GM12873 (cell line): ENCODE data around the gene C11orf24.

ENCODE experiments used
- TF ChIP-seq, protein P1 (sequence below): IDR thresholded peaks from 2 replicates; pipeline ENCODE4 v1.5.1; 2012; ENCODE audit warnings: low read depth, mild to moderate bottlenecking, moderate library complexity, low read length, control low read depth; ENCODE audit not compliant: insufficient read depth; ENCODE audit errors: missing control alignments

C11orf24 gene

GRCh38 chr11:68264741-68265540, 6.8 kb downstream of the C11orf24 start:
- TF ChIP-seq, protein P1, sequence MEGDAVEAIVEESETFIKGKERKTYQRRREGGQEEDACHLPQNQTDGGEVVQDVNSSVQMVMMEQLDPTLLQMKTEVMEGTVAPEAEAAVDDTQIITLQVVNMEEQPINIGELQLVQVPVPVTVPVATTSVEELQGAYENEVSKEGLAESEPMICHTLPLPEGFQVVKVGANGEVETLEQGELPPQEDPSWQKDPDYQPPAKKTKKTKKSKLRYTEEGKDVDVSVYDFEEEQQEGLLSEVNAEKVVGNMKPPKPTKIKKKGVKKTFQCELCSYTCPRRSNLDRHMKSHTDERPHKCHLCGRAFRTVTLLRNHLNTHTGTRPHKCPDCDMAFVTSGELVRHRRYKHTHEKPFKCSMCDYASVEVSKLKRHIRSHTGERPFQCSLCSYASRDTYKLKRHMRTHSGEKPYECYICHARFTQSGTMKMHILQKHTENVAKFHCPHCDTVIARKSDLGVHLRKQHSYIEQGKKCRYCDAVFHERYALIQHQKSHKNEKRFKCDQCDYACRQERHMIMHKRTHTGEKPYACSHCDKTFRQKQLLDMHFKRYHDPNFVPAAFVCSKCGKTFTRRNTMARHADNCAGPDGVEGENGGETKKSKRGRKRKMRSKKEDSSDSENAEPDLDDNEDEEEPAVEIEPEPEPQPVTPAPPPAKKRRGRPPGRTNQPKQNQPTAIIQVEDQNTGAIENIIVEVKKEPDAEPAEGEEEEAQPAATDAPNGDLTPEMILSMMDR, result no peak

DNA sequence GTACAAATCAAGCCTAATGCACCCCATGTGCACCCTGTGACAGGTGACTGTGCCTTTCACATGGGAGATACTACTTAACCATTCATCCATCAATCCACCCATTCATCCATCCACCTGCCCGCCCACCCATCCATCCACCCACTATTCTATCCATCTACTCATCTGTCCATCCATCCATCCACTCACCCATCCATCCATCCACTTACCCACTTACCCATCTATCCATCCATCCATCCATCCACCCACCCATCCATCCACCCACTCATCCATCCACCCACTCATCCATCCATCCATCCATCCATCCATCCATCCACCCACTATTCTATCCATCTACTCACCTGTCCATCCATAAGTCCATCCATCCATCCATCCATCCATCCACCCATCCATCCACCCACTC, 7.5 kb downstream of the C11orf24 start:
- TF ChIP-seq, protein P1, result no peak

DNA sequence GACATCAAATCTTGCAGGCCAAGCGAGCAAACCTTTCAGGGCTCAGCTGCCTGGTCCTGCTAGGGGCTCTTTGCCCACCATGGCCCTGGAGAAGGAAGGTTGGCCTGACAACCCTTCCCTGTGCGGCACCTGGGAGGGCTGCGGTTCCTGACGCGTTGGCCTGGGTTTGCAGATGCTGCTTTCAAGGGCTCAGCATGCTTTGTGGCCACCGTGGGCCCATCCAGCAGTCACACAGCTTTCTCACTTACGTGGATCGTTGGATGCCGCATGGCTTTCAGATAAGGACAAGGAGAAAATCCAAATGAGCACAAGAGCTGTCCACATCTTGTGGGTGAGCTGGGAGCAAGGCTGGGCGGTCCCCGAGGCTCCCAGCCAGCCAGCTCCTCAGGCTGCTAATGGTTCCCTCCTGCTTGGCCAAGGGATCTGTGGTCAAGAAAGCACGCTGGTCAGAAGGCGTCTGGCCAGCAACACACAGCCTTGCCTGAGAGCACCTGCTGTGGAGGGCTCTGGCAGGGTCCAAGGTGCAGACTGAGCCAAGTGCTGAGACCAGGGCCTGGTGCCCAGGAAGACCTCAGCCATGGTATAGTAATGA, 8.2 kb downstream of the C11orf24 start:
- TF ChIP-seq, protein P1, result no peak

GRCh38 chr11:68262544-68262827, 9.3 kb downstream of the C11orf24 start:
- TF ChIP-seq, protein P1, result no peak

DNA sequence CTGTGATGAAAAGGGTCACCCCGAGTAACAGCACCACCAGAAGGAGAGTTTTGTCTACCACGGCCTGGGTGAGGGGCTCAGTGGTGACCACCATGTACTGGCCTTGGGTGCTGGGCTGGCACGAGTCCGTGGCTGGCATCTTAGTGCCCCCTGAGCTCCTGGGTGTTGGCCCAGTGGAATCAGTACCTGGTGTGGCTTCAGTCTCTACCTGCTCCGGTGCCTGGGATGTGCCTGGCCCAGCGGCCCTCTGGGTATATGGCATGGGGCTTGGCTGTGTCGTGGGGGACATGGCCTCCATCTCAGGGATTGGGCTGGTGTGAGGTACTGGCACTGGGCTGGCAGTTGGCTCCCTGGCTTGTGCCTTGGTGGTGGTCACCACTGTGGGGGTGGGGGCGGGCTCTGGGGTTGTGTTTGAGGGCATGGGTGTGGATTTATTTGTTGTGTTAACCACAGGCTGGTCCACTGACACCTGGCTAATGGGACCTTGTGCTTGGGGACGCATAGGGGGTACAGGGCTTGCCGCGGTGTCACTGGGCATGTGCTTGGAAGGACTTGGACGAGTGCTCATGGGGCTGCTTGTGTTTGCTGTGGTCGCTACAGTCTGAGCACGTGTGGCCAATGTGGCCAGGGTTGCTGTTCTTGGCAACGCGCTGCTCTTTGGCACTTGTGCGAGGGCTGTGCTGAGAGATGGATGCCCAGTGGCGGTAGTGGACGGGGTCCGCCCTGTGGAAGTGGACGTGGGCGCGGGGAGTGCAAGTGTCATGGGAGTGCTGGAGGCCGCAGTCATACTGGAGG, 9.8 kb downstream of the C11orf24 start:
- TF ChIP-seq, protein P1, result no peak

GRCh38 chr11:68261006-68261405, 10.8 kb downstream of the C11orf24 start:
- TF ChIP-seq, protein P1, result no peak

- TF ChIP-seq, protein P1, result no peak
Observed at GRCh38 chr11:68260484-68260883, 11.3 kb downstream of the C11orf24 start.
